Stimulated activated memory B cell treated with anti-CD40 and anti-IgM and Interleukin-4, amounts not matched to agents 10 μg/mL and 1 μg/mL and 100 μg/mL, for 72 hours (primary cell): ENCODE data around the gene RBM39.
"Not testable (repeated sequence)": the region's sequence is repeated elsewhere in the genome, so short reads cannot be mapped to it uniquely, and the experiment has no call there.

Source experiments
- ATAC-seq: fragments of 150-1000 bp; cut with Tn5 transposase; 2 replicates; pipeline ENCODE4 v1.10.0; 2021
- H3K27ac Mint-ChIP-seq: one replicate; pipeline ENCODE4 v1.8.0; 2022; ENCODE audit warnings: mild to moderate bottlenecking, mixed read lengths
- H3K27me3 Mint-ChIP-seq: one replicate; pipeline ENCODE4 v1.8.0; 2022; ENCODE audit warnings: mixed read lengths
- H3K36me3 Mint-ChIP-seq: one replicate; pipeline ENCODE4 v1.8.0; 2022; ENCODE audit warnings: mixed read lengths
- H3K4me1 Mint-ChIP-seq: one replicate; pipeline ENCODE4 v1.8.0; 2022; ENCODE audit warnings: mixed read lengths
- H3K4me3 Mint-ChIP-seq: one replicate; pipeline ENCODE4 v1.8.0; 2022; ENCODE audit warnings: mild to moderate bottlenecking, moderate library complexity, mixed read lengths
- H3K9me3 Mint-ChIP-seq: one replicate; pipeline ENCODE4 v1.8.0; 2022; ENCODE audit warnings: mixed read lengths

The RBM39 gene

GRCh38 chr20:35723275-35723639 lies 18.8 kb downstream of the RBM39 start:
- not testable (repeated sequence) for H3K4me1 Mint-ChIP-seq, ATAC-seq, H3K27me3 Mint-ChIP-seq, H3K9me3 Mint-ChIP-seq, H3K4me3 Mint-ChIP-seq, H3K27ac Mint-ChIP-seq
- H3K36me3 Mint-ChIP-seq: peaks cover 61% of the 10 kb centered on the region

DNA sequence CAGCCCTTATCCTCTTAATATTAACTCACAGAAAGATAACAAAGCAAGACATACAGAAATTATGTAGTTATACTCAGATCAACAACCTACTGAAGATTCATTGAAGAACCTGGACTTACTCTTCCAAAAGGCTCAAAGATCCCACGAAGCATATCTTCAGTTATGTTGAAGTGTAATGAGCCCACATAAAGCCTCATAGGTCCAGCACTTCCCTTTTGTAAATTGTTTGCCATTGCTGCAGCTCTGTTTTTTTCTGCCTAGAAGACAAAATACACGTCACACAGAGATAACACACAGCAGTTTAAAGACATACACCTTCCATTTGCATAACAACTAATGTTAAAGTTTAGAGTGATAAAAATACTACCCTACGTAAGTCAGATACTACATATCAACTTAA lies 20.4 kb downstream of the RBM39 start:
- no peaks in the 10 kb centered on the region for H3K27me3 Mint-ChIP-seq
- ATAC-seq: no peak
- H3K27ac Mint-ChIP-seq: no peak overlapping the region
- peaks cover 62% of the 10 kb centered on the region for H3K36me3 Mint-ChIP-seq
- H3K9me3 Mint-ChIP-seq: no peaks in the 10 kb centered on the region
- no peak overlapping the region for H3K4me3 Mint-ChIP-seq
- H3K4me1 Mint-ChIP-seq: peaks cover 6% of the 10 kb centered on the region

GRCh38 chr20:35721219-35721618 lies 20.8 kb downstream of the RBM39 start:
- Mint-ChIP-seq H3K27me3 (no peaks in the 10 kb centered on the region), H3K27ac (no peak overlapping the region), H3K4me3 (no peak overlapping the region), H3K4me1 (peaks cover 6% of the 10 kb centered on the region), H3K9me3 (no peaks in the 10 kb centered on the region), H3K36me3 (peaks cover 61% of the 10 kb centered on the region)
- ATAC-seq: no peak

DNA sequence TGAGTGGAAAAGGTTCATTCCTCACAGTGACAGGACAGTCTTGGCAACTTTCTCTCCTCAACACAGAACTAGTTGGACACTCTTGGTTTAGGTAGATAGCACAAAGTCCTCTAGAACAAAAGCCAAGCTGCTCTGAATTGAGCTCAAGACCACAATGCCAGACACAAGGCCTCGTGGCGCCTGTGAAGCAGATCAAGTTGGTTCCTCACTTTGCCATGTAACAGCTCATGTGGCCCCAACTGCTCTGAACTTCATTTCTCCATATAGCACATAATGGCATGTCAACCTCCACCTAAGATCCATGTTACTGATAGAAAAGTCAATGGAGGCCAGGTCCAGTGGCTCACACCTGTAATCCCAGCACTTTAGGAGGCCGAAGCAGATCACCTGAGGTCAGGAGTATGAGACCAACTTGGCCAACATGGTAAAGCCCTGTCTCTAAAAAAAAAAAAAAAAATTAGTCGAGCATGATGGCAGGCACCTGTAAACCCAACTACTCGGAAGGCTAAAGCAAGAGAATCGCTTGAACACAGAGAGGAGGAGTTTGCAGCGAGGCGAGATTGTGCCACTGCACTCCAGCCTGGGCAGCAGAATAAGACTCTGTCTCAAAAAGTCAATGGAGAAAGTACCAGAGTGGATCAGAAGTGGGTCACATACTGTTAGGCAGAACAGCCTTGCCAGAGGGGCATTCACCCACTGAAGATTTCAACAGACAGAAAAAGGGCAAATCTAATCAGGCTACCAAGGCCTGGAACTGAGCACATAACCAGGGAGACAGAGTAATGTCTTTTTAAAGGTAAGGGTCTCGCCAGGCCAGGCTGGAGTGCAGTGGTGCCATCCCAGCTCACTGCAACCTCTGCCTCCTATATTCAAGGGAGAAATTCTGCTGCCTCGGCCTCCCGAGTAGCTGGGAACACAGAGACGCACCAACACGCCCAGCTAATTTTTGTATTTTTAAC lies 21.6 kb downstream of the RBM39 start:
- H3K27ac Mint-ChIP-seq: no peak overlapping the region
- no peak for ATAC-seq
- peaks cover 12% of the 10 kb centered on the region for H3K4me1 Mint-ChIP-seq
- H3K27me3 Mint-ChIP-seq: no peaks in the 10 kb centered on the region
- no peak overlapping the region for H3K4me3 Mint-ChIP-seq
- peaks cover 65% of the 10 kb centered on the region for H3K36me3 Mint-ChIP-seq
- no peaks in the 10 kb centered on the region for H3K9me3 Mint-ChIP-seq

GRCh38 chr20:35719717-35720116 lies 22.3 kb downstream of the RBM39 start:
- Mint-ChIP-seq H3K27me3 (no peaks in the 10 kb centered on the region), H3K27ac (no peak overlapping the region), H3K4me1 (peaks cover 17% of the 10 kb centered on the region), H3K9me3 (no peaks in the 10 kb centered on the region), H3K36me3 (peaks cover 61% of the 10 kb centered on the region), H3K4me3 (no peak overlapping the region)
- ATAC-seq: no peak

- no peak overlapping the region for H3K4me3 Mint-ChIP-seq
- H3K4me1 Mint-ChIP-seq: peaks cover 21% of the 10 kb centered on the region
- no peak for ATAC-seq
- no peaks in the 10 kb centered on the region for H3K9me3 Mint-ChIP-seq
- H3K36me3 Mint-ChIP-seq: peaks cover 58% of the 10 kb centered on the region
- H3K27ac Mint-ChIP-seq: no peak overlapping the region
- H3K27me3 Mint-ChIP-seq: no peaks in the 10 kb centered on the region
Observed at GRCh38 chr20:35718972-35719635, 23.0 kb downstream of the RBM39 start.

DNA sequence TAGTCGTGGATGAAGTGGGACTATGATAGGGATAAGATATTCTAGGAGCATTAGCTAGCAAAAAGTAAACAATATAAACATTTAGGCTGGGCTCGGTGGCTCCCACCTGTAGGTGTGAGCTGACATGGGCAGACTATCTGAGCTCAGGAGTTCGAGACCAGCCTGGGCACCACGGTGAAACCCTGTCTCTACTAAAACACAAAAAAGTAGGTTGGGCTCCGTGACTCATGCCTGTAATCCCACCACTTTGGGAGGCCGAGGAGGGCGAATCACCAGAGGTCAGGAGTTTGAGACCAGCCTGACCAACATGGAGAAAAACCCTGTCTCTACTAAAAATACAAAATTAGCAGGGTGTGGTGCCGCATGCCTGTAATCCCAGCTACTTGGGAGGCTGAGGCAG lies 23.7 kb downstream of the RBM39 start:
- Mint-ChIP-seq H3K4me1 (peaks cover 27% of the 10 kb centered on the region), H3K36me3 (peaks cover 61% of the 10 kb centered on the region)
- not testable (repeated sequence) for H3K27ac Mint-ChIP-seq, H3K27me3 Mint-ChIP-seq, H3K9me3 Mint-ChIP-seq, ATAC-seq, H3K4me3 Mint-ChIP-seq

DNA sequence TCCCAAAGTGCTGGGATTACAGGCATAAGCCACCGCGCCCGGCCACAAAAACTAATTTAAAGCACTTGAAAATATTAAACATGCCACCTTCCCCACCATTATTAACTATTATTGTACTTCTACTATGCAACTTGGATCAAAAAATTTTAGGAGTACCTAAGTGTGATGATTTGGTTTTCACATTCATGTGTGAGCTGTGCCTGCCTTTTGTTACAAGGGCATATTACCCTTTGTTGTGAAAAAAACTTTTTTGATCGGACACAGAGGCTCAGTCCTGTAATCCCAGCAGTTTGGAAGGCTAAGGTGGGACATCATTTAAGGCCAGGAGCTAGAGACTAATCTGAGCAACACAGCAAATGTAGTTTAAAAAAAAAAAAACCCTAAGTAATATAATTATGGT lies 25.7 kb downstream of the RBM39 start:
- Mint-ChIP-seq H3K9me3 (no peaks in the 10 kb centered on the region), H3K36me3 (peaks cover 50% of the 10 kb centered on the region), H3K27me3 (no peaks in the 10 kb centered on the region), H3K4me1 (peaks cover 33% of the 10 kb centered on the region), H3K4me3 (no peak overlapping the region), H3K27ac (no peak overlapping the region)
- ATAC-seq: no peak

DNA sequence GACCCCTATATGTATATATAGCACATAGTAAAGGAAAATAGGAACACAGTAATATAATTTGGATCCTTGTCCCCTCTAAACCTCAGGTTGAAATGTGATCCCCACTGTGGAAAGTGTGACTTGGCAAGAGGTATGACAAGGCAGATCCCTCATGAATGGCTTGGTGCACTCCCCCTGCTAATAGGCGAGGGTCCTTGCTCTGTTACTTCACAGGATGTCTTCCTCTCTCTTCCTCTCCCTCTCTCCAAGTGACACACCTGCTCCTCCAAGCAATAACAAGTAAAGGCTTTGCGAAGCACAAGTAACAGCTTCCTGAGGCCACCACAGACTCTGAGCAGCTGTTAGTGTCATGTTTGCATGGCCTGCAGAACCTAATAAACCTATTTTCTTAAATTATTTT lies 26.4 kb downstream of the RBM39 start:
- ATAC-seq: no peak
- Mint-ChIP-seq H3K4me1 (peaks cover 40% of the 10 kb centered on the region), H3K27me3 (no peaks in the 10 kb centered on the region), H3K9me3 (no peaks in the 10 kb centered on the region), H3K27ac (peak overlapping the region; percentile 19), H3K36me3 (peaks cover 50% of the 10 kb centered on the region), H3K4me3 (no peak overlapping the region)

DNA sequence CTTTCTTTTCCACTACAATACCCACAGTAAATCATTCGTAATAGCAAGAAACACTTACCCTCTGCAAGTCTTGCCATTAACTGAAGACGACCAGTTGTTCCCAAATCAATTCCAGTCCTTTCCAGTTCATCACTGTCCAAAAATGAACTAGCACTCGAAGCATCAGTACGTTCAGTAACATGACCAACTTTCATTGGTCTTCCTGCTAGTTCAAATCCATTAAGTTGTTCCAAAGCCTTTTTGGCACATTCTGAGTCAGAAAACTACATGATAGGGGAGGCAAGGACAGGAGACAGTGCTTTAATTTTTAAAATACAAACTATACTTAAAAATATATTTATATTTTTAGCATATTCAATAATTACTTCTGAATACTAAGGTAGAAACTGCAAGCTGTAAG lies 27.9 kb downstream of the RBM39 start:
- no peak for ATAC-seq
- Mint-ChIP-seq H3K27me3 (no peaks in the 10 kb centered on the region), H3K36me3 (peaks cover 51% of the 10 kb centered on the region), H3K27ac (no peak overlapping the region), H3K9me3 (no peaks in the 10 kb centered on the region), H3K4me3 (no peak overlapping the region), H3K4me1 (peaks cover 42% of the 10 kb centered on the region)

GRCh38 chr20:35713120-35713519 lies 28.9 kb downstream of the RBM39 start:
- H3K27me3 Mint-ChIP-seq, H3K4me3 Mint-ChIP-seq, H3K9me3 Mint-ChIP-seq, ATAC-seq, H3K27ac Mint-ChIP-seq: not testable (repeated sequence)
- Mint-ChIP-seq H3K36me3 (peaks cover 49% of the 10 kb centered on the region), H3K4me1 (peaks cover 42% of the 10 kb centered on the region)

GRCh38 chr20:35711588-35712209 lies 30.4 kb downstream of the RBM39 start:
- H3K4me3 Mint-ChIP-seq: peak overlapping the region; percentile 43
- no peak for ATAC-seq
- no peaks in the 10 kb centered on the region for H3K9me3 Mint-ChIP-seq
- no peaks in the 10 kb centered on the region for H3K27me3 Mint-ChIP-seq
- H3K4me1 Mint-ChIP-seq: peaks cover 42% of the 10 kb centered on the region
- peak overlapping the region; percentile 53 for H3K27ac Mint-ChIP-seq
- peaks cover 45% of the 10 kb centered on the region for H3K36me3 Mint-ChIP-seq

DNA sequence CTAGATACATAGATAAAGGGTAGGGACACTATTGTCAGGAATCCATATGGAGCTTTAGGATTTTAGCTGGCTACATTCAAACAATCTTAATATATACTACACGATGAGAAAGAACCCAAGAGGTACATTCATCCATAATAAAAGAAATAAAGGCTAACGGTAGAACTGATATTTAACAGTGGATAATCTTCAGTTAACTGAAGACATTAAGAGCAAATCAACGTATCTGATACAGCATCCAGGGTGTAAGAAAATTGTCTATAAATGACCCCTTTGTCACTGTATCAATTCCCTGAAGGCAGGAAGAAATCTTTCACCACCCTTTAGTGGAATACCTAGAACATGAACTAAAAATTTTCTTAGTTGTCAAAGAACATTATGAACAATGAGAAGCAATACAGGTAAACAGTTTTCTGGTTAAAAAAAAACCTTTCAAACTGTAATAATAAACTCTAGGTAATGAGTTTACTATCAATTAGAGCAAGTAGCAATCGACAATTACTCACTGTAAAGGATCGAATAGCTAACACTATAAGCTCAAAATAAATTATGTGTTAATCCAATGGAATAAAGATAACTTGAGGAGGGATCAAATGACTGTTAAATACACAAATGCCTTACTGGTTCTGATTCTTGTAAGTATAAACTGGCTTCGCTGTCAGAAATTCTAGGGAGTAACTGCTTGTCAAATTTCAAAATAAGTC lies 31.0 kb downstream of the RBM39 start:
- ATAC-seq: no peak
- H3K27ac Mint-ChIP-seq: peak overlapping the region; percentile 53
- H3K4me1 Mint-ChIP-seq: peaks cover 41% of the 10 kb centered on the region
- no peaks in the 10 kb centered on the region for H3K9me3 Mint-ChIP-seq
- no peak overlapping the region for H3K4me3 Mint-ChIP-seq
- H3K27me3 Mint-ChIP-seq: no peaks in the 10 kb centered on the region
- H3K36me3 Mint-ChIP-seq: peaks cover 42% of the 10 kb centered on the region

GRCh38 chr20:35710039-35710438 lies 32.0 kb downstream of the RBM39 start:
- Mint-ChIP-seq H3K27me3 (no peaks in the 10 kb centered on the region), H3K4me1 (peaks cover 31% of the 10 kb centered on the region), H3K9me3 (no peaks in the 10 kb centered on the region), H3K27ac (no peak overlapping the region), H3K4me3 (no peak overlapping the region), H3K36me3 (peaks cover 39% of the 10 kb centered on the region)
- no peak for ATAC-seq

- H3K36me3 Mint-ChIP-seq: peaks cover 43% of the 10 kb centered on the region
- peak overlapping the region; percentile 49 for H3K27ac Mint-ChIP-seq
- no peaks in the 10 kb centered on the region for H3K27me3 Mint-ChIP-seq
- H3K4me1 Mint-ChIP-seq: peaks cover 28% of the 10 kb centered on the region
- no peak overlapping the region for H3K4me3 Mint-ChIP-seq
- no peak for ATAC-seq
- no peaks in the 10 kb centered on the region for H3K9me3 Mint-ChIP-seq
Observed at GRCh38 chr20:35709259-35709658, 32.8 kb downstream of the RBM39 start.
